SW480 (cell line): ENCODE measurements around the gene RAP1GAP.

ENCODE experiments used
- DNase-seq: peaks from one replicate; pipeline ENCODE4 v3.0.0-alpha.2; 2016; ENCODE audit warnings: low spot score

RAP1GAP gene

DNA sequence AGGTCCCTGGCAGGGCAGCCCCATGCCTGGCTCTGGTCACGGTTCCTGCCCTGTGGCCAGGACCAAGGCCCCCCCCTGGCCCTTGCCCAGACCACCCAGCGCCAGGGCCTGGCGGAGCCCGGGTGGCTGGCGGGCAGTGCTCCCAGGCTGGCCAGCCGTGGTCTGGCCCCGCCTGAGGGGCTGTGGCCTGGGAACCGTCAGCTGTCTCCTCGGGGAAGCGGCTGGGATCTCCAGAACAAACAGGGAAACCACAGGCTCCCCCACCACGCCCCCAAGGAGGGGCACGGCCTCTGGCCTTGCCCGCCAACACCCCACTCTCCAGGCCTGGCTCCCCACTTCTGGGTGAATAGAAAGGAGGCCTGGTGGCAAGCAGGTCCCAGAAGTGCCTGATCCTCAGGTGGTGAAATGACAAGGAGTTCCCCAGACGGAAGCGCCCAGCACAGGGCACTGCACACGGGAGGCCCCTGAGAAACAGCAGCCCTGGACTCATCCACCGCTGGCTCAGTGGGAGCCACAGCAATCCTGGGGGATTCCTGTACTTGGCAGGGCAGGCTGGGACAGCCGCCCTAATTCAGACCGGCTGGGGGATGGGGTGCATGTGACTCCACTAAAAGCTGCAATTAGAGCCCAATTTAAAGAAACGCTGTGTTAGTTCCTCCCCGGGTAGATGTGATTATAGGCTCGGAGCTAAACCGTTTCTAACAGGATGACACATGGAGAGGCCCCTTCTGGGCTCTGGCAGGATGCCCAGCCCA lies 78.9 kb downstream of the RAP1GAP start:
- no peak for DNase-seq

DNA sequence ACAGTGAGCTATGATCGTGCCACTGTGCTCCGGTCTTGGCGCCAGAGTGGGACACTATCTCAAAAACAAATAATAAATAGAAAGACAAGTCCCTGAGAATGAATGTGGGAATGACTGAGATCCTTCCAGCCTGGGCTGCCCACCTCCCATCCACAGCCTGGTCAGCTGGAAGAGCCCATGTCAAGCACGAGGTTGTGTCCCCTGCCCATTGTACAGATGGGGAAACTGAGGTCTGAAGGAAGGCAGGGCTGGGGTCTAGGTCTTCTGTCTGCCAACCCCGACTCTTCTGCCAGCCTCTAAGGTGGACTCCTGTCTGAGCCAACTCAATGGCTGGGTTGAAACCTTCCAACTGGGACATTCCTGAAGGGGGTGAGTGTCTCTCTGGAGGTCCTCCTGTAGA lies 79.5 kb downstream of the RAP1GAP start:
- DNase-seq, result no peak

DNA sequence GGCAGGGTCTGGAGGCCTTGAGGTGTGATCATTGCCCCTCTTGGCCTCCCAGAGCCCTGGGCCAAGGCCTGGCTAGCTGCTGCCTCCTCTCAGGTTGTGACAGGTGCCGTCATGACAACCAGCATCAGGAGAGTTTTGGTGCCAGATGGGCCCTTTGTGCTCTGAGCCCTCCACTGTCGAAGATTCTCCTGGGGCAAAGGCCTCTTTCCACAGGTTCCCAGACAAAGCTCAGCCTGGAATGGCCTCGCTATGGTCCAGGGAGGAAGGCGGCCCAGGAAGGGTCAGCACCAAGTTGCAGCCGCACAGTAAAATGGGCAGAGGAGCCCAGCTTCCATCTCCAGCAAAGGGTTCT lies 81.6 kb downstream of the RAP1GAP start:
- no peak for DNase-seq

DNA sequence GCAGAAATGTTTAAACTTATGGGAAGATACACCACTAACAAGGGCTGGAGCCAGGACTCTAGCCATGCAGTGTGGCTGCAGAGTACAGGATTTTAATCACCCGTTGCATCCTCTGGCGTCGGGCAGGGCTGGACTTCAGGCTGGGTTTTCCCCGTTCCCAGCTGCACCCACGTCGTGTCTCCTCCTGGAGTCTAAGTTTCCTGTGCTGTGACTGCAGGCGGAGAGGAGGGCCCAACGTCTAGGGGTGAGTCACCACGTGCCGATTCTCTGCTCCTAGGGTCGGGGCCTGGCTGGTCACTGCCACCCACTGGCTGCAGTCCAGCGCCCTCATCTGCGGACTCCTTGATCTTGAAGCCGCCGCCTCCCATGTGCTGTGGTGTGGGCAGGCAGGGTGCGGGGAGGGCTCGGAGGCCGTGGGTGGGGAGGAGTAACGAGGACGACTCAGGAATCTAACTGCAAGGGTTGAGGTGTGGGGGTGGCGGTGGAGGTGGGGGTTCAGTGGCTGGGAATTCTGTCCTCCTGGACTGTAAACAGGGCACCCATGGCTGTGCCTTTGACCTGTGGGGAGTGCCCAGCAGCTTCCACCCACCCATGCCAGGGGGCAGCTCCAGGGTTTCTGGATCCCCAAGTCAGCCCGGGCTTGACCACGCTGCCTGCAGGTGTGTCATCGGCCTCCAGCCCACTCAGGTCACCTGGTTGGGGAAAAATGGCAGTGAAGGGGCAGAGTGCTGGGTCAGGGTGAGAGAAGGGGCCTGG lies 82.1 kb downstream of the RAP1GAP start:
- DNase-seq, result peak; percentile 89

DNA sequence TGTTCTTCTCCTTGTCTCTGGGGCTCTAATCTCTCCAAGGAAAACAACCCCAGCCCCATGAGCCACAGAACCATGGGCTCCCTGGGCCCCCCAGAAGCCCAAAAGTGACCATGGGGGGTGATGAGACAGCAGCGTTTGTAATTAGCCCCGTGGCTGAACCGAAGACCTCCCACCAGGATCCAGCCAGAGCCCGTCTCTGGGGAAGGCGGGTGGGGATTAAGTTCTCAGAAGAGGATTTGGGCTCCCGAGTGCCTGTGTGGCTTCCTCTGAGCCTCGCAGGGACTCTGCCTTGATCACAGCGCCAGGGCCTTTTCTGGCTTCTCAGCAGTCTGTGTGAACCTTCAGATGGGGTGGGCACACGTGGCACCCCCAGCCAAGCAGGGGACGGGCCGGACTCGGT lies 82.9 kb downstream of the RAP1GAP start:
- DNase-seq, result no peak

DNA sequence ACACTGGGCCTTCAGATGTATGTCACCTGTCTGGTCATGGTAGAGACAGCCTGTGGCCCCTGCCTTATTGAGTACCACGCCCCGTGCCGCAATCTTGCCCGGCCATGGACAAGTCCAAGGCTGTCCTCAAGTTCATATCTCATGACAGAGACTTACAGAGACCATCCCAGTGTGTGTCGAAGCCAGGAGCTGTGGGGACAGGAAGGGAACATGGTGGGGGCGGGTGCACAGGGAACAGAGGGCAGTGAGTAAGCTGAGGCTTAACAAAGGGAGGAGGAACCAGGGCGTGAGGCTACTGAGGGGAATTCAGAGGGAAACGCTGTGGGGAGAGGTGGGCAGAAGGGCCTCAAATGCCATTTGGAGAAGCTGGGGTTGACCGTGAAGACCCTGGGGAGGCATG lies 84.1 kb downstream of the RAP1GAP start:
- no peak for DNase-seq

DNA sequence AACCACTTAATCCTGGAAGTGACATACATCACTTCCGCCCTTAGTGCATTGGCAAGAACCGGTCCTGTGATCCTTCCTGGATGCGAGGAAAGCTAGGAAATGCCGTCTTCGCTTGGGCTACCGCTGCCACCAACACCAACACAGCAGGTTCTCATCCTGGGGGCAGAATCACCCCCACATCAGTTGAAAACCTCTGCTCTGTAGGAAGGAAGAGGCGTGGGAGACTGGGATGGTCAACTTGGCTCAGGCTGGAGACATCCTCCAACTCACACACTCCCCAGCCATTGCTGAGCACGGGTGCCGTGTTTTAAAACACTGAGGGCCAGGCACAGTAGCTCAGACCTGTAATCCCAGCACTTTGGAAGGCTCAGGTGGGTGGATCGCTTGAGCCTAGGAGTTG lies 85.1 kb downstream of the RAP1GAP start:
- no peak for DNase-seq

DNA sequence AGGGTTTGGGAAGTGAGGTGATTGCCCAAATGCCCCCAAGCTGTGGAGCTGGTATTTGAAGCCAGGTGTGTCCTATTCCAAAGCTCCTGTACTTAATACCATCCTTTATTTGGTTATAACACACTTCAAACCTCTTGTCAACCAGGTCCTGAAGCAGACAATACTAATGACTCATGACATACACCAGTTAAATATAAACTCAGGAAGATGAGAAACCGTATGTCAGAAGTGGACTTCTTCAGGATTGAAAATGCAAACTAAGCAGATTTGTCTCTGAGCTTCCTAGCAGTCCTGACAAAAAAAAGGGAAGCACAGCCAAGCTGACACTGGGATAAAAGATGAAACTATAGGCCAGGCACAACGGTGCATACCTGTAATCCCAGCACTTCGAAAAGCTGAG lies 89.4 kb downstream of the RAP1GAP start:
- peak; percentile 54 for DNase-seq

DNA sequence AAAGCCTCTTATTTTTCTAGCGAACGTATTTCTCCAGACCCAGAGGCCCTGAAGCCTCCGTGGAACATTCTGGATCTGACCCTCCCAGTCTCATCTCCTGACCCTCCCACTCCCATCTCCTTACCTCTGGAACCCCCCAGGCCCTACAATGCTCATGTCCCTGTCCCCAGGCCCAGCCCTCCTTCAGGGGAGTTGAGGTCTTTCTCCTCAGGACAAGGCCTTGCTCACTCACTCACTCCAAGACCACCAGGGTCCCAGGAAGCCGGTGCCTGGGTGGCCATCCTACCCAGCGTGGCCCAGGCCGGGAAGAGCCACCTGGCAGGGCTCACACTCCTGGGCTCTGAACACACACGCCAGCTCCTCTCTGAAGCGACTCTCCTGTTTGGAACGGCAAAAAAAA lies 91.2 kb downstream of the RAP1GAP start:
- no peak for DNase-seq

DNA sequence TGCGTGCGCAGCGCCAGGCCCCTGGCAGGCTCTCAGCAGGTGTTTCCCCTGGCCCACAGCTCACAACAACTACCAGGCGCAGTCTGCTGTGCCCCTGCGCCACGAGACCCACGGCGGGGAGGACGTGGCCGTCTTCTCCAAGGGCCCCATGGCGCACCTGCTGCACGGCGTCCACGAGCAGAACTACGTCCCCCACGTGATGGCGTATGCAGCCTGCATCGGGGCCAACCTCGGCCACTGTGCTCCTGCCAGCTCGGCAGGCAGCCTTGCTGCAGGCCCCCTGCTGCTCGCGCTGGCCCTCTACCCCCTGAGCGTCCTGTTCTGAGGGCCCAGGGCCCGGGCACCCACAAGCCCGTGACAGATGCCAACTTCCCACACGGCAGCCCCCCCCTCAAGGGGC lies 91.8 kb downstream of the RAP1GAP start:
- no peak for DNase-seq

DNA sequence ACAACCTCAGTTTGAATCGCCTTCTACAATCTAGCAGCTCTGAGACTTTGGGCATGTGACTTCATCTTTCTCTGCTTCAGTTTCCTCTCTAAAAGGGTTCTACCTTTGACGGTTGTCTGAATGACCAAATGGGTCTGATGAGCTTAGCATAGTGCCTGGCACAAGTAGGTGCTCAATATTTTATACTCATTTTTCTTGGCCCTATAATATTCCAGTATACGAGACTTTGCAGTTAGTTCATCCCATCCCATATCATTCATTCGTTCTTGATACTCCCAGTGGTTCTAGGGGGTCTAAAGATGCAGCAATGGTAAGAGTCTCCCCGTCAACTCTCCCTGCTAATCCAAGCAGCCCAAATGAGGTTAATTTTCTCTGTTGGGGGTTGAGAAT lies 92.4 kb downstream of the RAP1GAP start:
- DNase-seq, result no peak

DNA sequence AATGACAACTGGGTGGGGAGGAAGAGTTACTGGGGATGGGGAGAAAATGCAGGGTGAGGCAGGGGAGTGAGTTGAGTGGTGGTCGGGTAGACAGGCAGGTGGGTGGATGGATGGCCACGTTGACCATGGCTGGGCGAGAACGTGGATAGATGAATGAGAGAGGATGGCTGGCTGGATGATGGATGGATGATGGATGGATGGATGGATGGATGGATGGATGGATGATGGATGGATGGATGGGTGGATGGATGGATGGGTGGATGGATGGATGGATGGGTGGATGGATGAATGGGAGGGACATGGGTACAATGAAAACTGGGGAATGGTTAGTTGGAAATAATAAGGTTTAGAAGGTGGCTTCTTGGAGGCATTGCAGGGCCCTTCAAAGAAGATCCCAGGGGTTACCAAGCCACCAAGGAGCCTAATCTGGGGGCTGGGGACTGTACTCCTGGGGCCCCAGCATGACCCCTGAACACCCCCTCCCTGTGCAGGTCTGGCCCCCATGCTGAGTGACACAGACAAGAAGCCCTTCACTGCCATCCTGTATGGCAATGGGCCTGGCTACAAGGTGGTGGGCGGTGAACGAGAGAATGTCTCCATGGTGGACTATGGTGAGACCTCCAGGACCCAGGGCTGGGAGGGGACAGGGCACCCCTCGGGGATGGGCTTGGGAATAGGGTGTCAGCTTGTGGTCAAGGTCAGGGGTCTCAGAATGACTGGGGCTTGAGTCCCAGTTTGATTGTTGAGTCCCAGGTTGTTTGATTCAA lies 92.9 kb downstream of the RAP1GAP start:
- no peak for DNase-seq

DNA sequence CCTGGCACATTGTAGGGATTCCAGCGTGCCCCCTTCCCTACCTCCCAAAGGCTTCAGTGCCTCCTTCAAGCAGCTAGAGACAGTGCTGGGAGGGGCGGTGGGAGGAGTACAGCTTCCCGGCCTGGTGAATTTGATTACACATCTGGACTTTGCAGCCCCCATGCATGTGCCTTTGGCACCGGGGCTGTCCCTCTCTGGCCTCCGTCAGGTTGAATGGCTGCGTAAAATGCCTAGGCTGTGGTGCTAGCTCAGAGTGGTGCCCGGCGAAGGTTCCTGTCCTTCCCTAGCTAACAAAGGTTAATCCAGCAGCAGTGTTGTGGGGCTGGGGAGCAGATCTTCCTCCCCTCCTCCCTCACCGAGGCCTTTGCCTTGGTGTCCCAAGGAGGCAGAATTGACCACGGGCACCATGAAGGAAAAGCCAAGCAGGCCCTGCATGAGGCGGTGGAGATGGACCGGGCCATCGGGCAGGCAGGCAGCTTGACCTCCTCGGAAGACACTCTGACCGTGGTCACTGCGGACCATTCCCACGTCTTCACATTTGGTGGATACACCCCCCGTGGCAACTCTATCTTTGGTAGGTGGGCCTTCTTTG lies 93.7 kb downstream of the RAP1GAP start:
- no peak for DNase-seq

DNA sequence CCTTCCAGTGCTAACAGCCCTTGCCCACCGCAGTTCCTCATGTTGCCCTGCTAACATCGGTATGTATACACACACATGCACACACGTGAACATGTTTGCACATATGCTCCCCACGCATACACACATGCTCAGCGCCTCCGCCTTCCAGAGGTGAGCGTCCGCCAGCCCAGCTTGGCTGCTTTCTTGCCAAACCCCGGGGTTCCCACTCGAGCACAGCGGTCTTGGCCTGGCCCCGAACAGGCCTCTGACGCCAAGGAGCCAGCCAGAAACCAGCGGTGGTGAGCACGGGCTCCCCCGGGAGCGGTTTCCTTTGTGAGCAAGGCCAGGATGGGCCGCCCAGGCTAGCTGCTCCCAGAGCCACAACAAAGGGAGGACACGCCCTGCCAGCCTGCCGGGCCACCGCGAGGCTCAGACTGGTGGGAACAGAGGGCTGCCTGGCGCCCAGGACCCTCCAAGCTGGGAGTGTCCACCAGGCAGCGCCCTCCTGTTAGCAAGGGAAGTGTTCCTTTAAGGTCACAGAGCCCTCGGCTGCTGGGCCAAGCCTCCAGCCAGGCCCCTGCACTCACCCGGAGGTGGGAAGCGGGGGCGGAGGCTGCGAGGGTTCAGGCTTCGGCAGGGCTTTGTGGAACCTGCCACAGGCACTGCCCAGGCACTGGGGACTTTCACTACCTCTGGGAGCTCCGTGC lies 94.5 kb downstream of the RAP1GAP start:
- peak; percentile 92 for DNase-seq

DNA sequence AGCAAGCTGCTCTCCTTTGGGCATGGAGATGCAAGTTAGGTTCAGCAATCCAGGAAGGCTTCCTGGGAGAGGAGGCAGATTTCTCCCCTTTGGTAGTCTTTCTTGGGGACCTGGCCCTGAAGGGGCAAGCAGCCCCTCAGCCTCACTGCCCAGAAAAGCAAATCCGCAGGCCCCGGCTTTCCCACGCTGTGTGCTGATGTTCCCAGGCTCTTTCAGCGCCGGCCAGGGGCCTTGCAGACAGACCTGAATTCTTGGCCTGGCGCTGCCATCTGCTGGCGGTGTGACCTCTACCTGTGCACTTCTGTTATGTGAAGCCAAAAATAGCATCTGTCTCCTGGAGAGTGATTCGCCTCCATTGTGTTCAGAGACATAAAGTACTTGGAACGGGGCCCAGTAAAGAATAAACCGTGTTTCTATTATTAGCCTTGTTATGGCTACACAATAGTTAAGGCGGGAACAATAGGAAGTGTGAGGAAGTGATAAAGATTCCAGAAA lies 95.1 kb downstream of the RAP1GAP start:
- DNase-seq, result peak; percentile 88

DNA sequence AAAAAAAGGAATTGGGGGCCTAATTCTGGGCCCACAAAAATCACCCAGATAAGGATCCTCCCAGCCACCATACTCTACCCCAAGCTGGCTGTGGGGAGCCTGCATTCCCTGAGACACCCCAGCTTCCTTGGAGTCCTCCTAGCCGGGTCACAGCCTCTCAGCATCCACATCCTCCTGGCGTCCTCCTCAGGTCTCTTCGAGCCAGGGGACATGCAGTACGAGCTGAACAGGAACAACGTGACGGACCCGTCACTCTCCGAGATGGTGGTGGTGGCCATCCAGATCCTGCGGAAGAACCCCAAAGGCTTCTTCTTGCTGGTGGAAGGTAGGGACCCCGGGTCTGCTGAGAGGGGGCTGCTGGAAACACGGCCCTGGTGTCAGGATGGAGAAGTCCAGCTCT lies 95.7 kb downstream of the RAP1GAP start:
- no peak for DNase-seq

DNA sequence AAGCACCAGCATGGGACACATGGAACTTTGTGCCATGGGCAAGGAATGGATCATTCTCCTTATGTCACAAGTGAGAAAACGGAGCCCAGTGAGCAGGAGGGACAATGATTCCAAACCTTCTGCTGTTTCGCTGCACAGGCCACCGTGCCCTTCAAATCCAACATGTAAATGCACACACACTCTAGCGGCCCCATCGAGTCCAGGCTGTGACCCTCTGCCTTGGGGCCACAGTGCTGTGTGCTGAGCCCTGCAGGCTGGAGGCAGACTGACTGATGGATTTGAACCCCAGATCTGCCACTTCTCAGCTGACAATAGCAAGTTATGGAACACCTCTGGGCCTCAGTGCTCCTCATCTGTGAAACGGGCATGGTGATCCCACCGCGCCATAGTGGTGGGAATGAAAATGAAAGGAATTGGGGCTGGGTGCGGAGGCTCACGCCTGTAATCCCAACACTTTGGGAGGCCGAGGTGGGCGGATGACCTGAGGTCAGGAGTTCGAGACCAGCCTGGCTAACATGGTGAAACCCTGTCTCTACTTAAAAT lies 96.4 kb downstream of the RAP1GAP start:
- DNase-seq, result no peak

DNA sequence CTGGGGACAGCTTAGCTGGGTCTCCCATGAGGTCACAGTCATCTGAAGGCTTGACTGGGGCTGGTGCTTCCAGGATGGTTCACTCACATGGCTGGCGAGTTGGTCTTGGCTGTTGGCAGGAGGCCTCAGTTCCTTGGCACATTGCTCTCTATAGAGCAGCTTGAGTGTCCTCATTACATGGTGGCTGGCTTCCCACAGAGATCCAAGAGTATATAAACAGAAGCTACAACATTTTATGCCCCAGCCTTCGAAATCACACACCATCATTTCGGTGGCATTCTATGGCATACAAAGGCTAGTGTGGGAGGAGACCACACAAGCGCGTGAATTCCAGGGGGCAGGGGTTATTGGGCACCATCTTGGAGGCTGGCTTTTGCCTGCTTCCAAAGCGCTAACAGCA lies 96.9 kb downstream of the RAP1GAP start:
- DNase-seq, result no peak

DNA sequence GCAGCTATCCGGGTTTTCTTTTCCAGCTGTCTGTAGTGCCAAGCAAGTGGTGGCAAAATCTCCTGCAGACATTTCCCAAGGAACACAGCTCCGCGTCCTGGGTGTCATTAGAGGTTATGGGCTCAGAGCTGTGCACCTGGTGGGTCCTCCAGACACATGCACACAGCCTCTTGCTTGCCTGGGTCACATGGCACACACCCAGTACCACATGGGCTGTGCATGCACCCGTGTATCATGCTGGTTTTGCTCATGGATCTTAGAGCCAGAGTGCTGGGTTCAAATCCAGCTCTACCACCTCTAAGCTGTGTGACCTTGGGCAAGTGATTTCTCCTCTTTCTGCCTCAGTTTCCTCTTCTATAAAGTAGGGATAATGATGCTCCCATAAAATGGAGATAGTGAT lies 98.3 kb downstream of the RAP1GAP start:
- no peak for DNase-seq

DNA sequence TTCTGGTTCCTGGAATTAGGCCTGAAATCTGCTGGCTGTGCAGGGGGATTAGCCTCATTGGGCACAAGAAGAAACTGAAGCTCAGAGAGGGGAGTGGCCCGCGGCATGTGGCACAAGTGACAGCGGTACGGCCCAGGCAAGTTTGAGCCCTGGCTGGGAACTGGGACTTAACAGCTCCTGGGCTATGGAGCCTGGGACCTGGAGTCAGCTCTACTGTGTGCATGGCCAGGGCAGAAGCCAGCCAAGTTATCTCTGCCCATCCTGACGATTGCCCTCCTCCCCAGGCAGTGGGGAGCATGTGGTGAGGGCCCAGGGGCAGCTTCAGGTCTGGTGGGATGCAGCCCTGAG lies 98.7 kb downstream of the RAP1GAP start:
- no peak for DNase-seq

DNA sequence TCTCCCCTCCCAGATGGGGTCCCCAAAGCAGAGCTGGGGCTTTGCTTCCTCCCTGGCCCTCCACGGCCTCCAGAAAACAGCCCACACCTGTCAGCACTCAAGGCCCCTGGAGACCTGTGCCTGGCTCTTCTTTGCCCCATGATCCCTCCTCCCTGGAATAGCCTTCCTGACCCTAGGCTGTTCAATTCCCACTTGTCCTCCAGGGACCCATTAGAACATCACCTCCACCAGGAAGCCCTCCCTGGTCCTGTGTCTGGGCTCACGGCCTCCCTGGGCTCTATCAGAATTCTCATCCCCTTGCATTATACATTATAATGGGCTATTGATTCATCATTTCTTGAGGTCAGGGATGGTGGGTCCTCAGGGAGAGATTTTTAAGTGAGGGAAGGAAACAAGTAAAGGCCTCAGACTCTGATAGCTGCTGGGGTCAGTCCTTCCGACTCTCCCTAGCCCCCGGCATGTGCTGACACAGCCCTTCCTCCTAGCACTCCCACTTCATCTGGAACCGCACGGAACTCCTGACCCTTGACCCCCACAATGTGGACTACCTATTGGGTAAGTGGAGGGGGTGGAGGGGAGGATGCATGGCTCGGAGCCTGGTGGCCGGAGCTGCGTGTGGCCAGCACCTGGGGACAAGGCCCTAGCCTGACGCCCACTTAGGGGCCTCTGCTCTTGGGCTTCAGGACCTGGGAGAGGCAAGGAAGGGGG lies 99.2 kb downstream of the RAP1GAP start:
- no peak for DNase-seq
